H9 (cell line): Measurements from ENCODE around the gene RPS14. TPM values are rescaled to one million over a fixed set of nuclear protein-coding genes. Genes with fewer than 3 reads are reported as not detected.
A peak's percentile ranks its signal among the peaks of the same experiment; 100 is the strongest.

Experiments
- DNase-seq: peaks from one replicate; pipeline ENCODE4 v3.0.0-alpha.2; 2017
- H2AFZ ChIP-seq: one replicate; pipeline ENCODE4 v1.6.1; 2013; ENCODE audit warnings: mild to moderate bottlenecking, low read length, control low read depth, moderate library complexity
- H2AK5ac ChIP-seq: 2 replicates; pipeline ENCODE4 v1.6.1; 2013; ENCODE audit warnings: low read length, control low read depth, mixed read lengths; ENCODE audit not compliant: insufficient read length
- H2BK120ac ChIP-seq: one replicate; pipeline ENCODE4 v1.6.1; 2013; ENCODE audit warnings: low read depth, mild to moderate bottlenecking, low read length, control low read depth, inconsistent platforms; ENCODE audit not compliant: poor library complexity, severe bottlenecking
- H2BK12ac ChIP-seq: 2 replicates; pipeline ENCODE4 v1.6.1; 2013; ENCODE audit warnings: low read length, control low read depth, mixed read lengths, low read depth; ENCODE audit not compliant: insufficient read length
- H2BK15ac ChIP-seq: 2 replicates; pipeline ENCODE4 v1.6.1; 2013; ENCODE audit warnings: low read depth, low read length, control low read depth
- H2BK20ac ChIP-seq: one replicate; pipeline ENCODE4 v1.6.1; 2013; ENCODE audit warnings: low read depth, mild to moderate bottlenecking, low read length, control low read depth, inconsistent platforms; ENCODE audit not compliant: poor library complexity, severe bottlenecking
- H2BK5ac ChIP-seq: 2 replicates; pipeline ENCODE4 v1.6.1; 2013; ENCODE audit warnings: low read length, control low read depth, mixed read lengths; ENCODE audit not compliant: insufficient read length
- H3K14ac ChIP-seq: 2 replicates; pipeline ENCODE4 v1.6.1; 2013; ENCODE audit warnings: low read length, control low read depth; ENCODE audit not compliant: insufficient read depth
- H3K18ac ChIP-seq: 2 replicates; pipeline ENCODE4 v1.6.1; 2013; ENCODE audit warnings: low read depth, mild to moderate bottlenecking, mixed read lengths, low read length, control low read depth; ENCODE audit not compliant: insufficient read length
- H3K23ac ChIP-seq: 2 replicates; pipeline ENCODE4 v1.6.1; 2013; ENCODE audit warnings: low read length, control low read depth, mixed read lengths, low read depth; ENCODE audit not compliant: insufficient read length
- H3K23me2 ChIP-seq: 2 replicates; pipeline ENCODE4 v1.6.1; 2013; ENCODE audit warnings: low read depth, mild to moderate bottlenecking, mixed read lengths, low read length, control low read depth; ENCODE audit not compliant: insufficient read length, poor library complexity, severe bottlenecking
- H3K27ac ChIP-seq: 2 replicates; pipeline ENCODE4 v1.5.1; 2013; ENCODE audit warnings: low read length, control low read depth, mixed read lengths, low read depth; ENCODE audit not compliant: insufficient read length
- H3K27me3 ChIP-seq: 2 replicates; pipeline ENCODE4 v1.6.1; 2013; ENCODE audit warnings: low read length, control low read depth, inconsistent platforms; ENCODE audit not compliant: insufficient read depth
- H3K4ac ChIP-seq: 2 replicates; pipeline ENCODE4 v1.6.1; 2013; ENCODE audit warnings: low read depth, mild to moderate bottlenecking, control low read depth, inconsistent platforms, low read length, moderate library complexity
- H3K4me1 ChIP-seq: 2 replicates; pipeline ENCODE4 v1.6.1; 2013; ENCODE audit warnings: low read length, control low read depth, inconsistent platforms; ENCODE audit not compliant: insufficient read depth
- H3K4me2 ChIP-seq: 2 replicates; pipeline ENCODE4 v1.6.1; 2013; ENCODE audit warnings: low read length, control low read depth, mixed read lengths; ENCODE audit not compliant: insufficient read length, insufficient read depth
- H3K56ac ChIP-seq: 2 replicates; pipeline ENCODE4 v1.6.1; 2013; ENCODE audit warnings: low read depth, mild to moderate bottlenecking, mixed read lengths, low read length, control low read depth; ENCODE audit not compliant: insufficient read length
- H3K79me1 ChIP-seq: 2 replicates; pipeline ENCODE4 v1.6.1; 2013; ENCODE audit warnings: low read depth, mild to moderate bottlenecking, moderate library complexity, low read length, control low read depth, inconsistent platforms; ENCODE audit not compliant: insufficient read depth, poor library complexity, severe bottlenecking
- H3K79me2 ChIP-seq: 2 replicates; pipeline ENCODE4 v1.6.1; 2013; ENCODE audit warnings: low read length, control low read depth, inconsistent platforms; ENCODE audit not compliant: insufficient read depth
- H3K9ac ChIP-seq: 2 replicates; pipeline ENCODE4 v1.6.1; 2013; ENCODE audit warnings: low read length, control low read depth, mixed read lengths; ENCODE audit not compliant: insufficient read length; ENCODE audit errors: extremely low read depth
- H3K9me3 ChIP-seq: one replicate; pipeline ENCODE4 v1.6.1; 2013; ENCODE audit warnings: low read depth, low read length, inconsistent platforms; ENCODE audit not compliant: control insufficient read depth
- H3T11ph ChIP-seq: one replicate; pipeline ENCODE4 v1.6.1; 2013; ENCODE audit warnings: mild to moderate bottlenecking, low read length, control low read depth, inconsistent platforms
- H4K20me1 ChIP-seq: one replicate; pipeline ENCODE4 v1.6.1; 2013; ENCODE audit not compliant: control insufficient read depth, insufficient read length, insufficient read depth
- H4K5ac ChIP-seq: 2 replicates; pipeline ENCODE4 v1.6.1; 2013; ENCODE audit warnings: low read depth, mild to moderate bottlenecking, mixed read lengths, low read length, control low read depth; ENCODE audit not compliant: insufficient read length
- H4K8ac ChIP-seq: replicated peaks from 2 replicates; pipeline ENCODE4 v1.6.1; 2013; ENCODE audit warnings: low read length, control low read depth, mixed read lengths, low read depth; ENCODE audit not compliant: insufficient read length
- H4K91ac ChIP-seq: 2 replicates; pipeline ENCODE4 v1.6.1; 2013; ENCODE audit warnings: low read depth, mild to moderate bottlenecking, moderate library complexity, mixed read lengths, low read length, control low read depth; ENCODE audit not compliant: insufficient read length
- H3K27ac Mint-ChIP-seq, 3 experiments: 2 replicates in 2 of 3; 3 replicates in 1 of 3; pipeline ENCODE4 v1.8.0; 2020 to 2021; ENCODE audit warnings: mixed read lengths in 3 of 3, mild to moderate bottlenecking in 1 of 3, moderate library complexity in 1 of 3
- H3K27me3 Mint-ChIP-seq: 2 replicates; pipeline ENCODE4 v1.8.0; 2021; ENCODE audit warnings: low read depth, mild to moderate bottlenecking, moderate library complexity, mixed read lengths
- H3K36me3 Mint-ChIP-seq, 3 experiments: 2 replicates in 2 of 3; 3 replicates in 1 of 3; pipeline ENCODE4 v1.8.0; 2020 to 2021; ENCODE audit warnings: low read depth in 3 of 3, mixed read lengths in 3 of 3; ENCODE audit not compliant: insufficient read depth in 1 of 3
- H3K4me1 Mint-ChIP-seq, 2 experiments: 2 replicates each; pipeline ENCODE4 v1.8.0; 2020; ENCODE audit warnings: mixed read lengths in 2 of 2
- H3K4me3 Mint-ChIP-seq, 2 experiments: 2 replicates in 1 of 2; 3 replicates in 1 of 2; pipeline ENCODE4 v1.8.0; 2020 to 2021; ENCODE audit warnings: mild to moderate bottlenecking in 2 of 2, mixed read lengths in 2 of 2, moderate library complexity in 1 of 2
- H3K9me3 Mint-ChIP-seq, 2 experiments: 2 replicates in 1 of 2; 3 replicates in 1 of 2; pipeline ENCODE4 v1.8.0; 2020; ENCODE audit warnings: mild to moderate bottlenecking in 2 of 2, mixed read lengths in 2 of 2, moderate library complexity in 1 of 2
- CTCF ChIP-seq: fragments of 200-600 bp; sonication (generic); conservative IDR thresholded peaks from 3 replicates; pipeline ENCODE4 v1.8.0; 2021; ENCODE audit warnings: antibody characterized with exemption, mild to moderate bottlenecking
- WGBS: extraction: QIAGEN DNeasy Blood & Tissue Kit; methylation state at CpG from one replicate; pipeline ENCODE4 v1.1.7; 2013; ENCODE audit warnings: missing lambda C conversion rate, low lambda C conversion rate, mixed read lengths; ENCODE audit not compliant: insufficient read length; ENCODE audit errors: extremely low coverage; 5-methylcytosine and 5-hydroxymethylcytosine counted together
- total RNA-seq: library from RNA; stranded (reverse); gene quantifications from 2 replicates; pipeline ENCODE4 v1.2.1, GENCODE V29; 2021

RPS14 gene
- total RNA-seq, 1 experiment from 2014 or later = 2,533 TPM

GRCh38 chr5:150490296-150490669, 40.7 kb upstream of the RPS14 start:
- H3K27ac Mint-ChIP-seq = peak overlapping the region; percentile 4 to 81 (median 35)
- H3K14ac ChIP-seq = no peak overlapping the region
- H3K9ac ChIP-seq = no peak overlapping the region
- no peak overlapping the region for H3K18ac ChIP-seq
- peak overlapping the region in 1 of 2 experiments; percentile 40; a peak in 3 of 5 replicates for H3K4me3 Mint-ChIP-seq
- WGBS = no CpG with 5 or more reads among the region's 2 CpGs
- H3K56ac ChIP-seq = no peak overlapping the region
- H3K9me3 ChIP-seq = no peaks in the 10 kb centered on the region
- H3K36me3 Mint-ChIP-seq = peaks cover 2 to 9% (median 4%) of the 10 kb centered on the region in 3 experiments; a peak in 4 of 7 replicates
- peaks cover 19% of the 10 kb centered on the region for H3K4me1 ChIP-seq
- H3K23ac ChIP-seq = no peak overlapping the region
- H3K23me2 ChIP-seq = no peaks in the 10 kb centered on the region
- no peak overlapping the region for H4K91ac ChIP-seq
- H3K79me1 ChIP-seq = peaks cover 10% of the 10 kb centered on the region
- H2BK5ac ChIP-seq = no peak overlapping the region
- no peak overlapping the region for H3K27ac ChIP-seq
- H3K4ac ChIP-seq = no peak overlapping the region
- H3K79me2 ChIP-seq = peaks cover 34% of the 10 kb centered on the region; the same call in 1 of the 2 replicates
- no peaks in the 10 kb centered on the region for H3K9me3 Mint-ChIP-seq
- H2BK20ac ChIP-seq = no peak overlapping the region
- no peak overlapping the region for H2AK5ac ChIP-seq
- no peak overlapping the region for H3T11ph ChIP-seq
- no peak overlapping the region for H2AFZ ChIP-seq
- no peak overlapping the region for H2BK120ac ChIP-seq
- no peak for TF ChIP-seq CTCF
- peaks cover 2% of the 10 kb centered on the region for H4K20me1 ChIP-seq
- H4K8ac ChIP-seq = no peak overlapping the region
- H2BK12ac ChIP-seq = no peak overlapping the region
- no peak overlapping the region for H2BK15ac ChIP-seq
- no peaks in the 10 kb centered on the region for H3K27me3 Mint-ChIP-seq
- H3K4me2 ChIP-seq = no peak overlapping the region
- no peak for DNase-seq
- H4K5ac ChIP-seq = no peak overlapping the region
- H3K4me1 Mint-ChIP-seq = peaks cover 58 to 60% of the 10 kb centered on the region in 2 experiments
- no peaks in the 10 kb centered on the region for H3K27me3 ChIP-seq
